ENCODE results near the gene DPH7. TPM values are rescaled to one million over a fixed set of nuclear protein-coding genes. Genes with fewer than 3 reads are reported as not detected.

Gene DPH7
- total RNA-seq, 1 experiment from 2014 or later = 58.4 TPM

DNA sequence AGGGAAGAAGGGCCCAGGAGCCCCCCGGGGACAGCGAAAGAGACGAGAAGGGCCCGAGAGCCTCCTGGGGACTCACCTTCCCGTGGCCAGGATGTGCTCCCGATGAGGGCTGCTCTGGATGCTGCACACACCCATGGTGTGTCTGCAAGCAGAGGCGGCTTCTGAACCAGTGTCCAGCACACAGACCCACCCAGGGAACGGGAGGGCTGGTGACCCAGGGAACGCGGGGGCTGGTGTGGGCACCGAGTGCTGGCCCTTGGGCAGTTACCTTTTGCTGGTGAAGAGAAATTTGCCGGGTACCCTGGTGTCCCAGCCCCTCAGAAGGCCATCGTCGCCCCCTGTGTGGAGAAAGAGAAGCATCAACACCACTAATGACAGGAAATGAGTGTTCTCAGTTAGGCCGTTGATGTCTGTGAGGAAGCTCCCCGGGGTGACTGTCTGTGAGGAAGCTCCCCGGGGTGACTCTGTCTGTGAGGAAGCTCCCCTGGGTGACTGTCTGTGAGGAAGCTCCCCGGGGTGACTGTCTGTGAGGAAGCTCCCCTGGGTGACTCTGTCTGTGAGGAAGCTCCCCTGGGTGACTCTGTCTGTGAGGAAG lies 13.8 kb downstream of the DPH7 start:
- no peak overlapping the region for H3K27ac Mint-ChIP-seq (ENCODE audit: unreplicated experiment)
- no peak for DNase-seq
- H3K4me3 Mint-ChIP-seq (ENCODE audit: unreplicated experiment) = no peak overlapping the region
- peaks cover under 1% of the 10 kb centered on the region for H3K4me1 Mint-ChIP-seq (ENCODE audit: low read depth, unreplicated experiment)
- POLR2A ChIA-PET = interaction anchor here (0.5 kb wide), 1 partner anchor 26 kb away, joined by 3 read pairs; no protein-coding TSS in a partner anchor
- intact Hi-C loops (cut with micrococcal nuclease; ENCODE audit: unreplicated experiment) = no loop called here
- no peaks in the 10 kb centered on the region for H3K4me1 ChIP-seq
- no TSS peak for BruUV-seq (replicated peaks)
- CTCF ChIA-PET = no interaction called here
- TF ChIP-seq CTCF (IDR thresholded peaks at IDR 0.05; ENCODE audit: insufficient read depth in 1 of 2, low read depth in 1 of 2, low read length in 1 of 2, severe bottlenecking in 1 of 2, unreplicated experiment in 1 of 2) = no peak
- H3K27me3 Mint-ChIP-seq (ENCODE audit: insufficient read depth, unreplicated experiment) = no peaks in the 10 kb centered on the region
- H3K9me3 Mint-ChIP-seq (ENCODE audit: unreplicated experiment) = no peaks in the 10 kb centered on the region
- peaks cover 56% of the 10 kb centered on the region for H3K36me3 Mint-ChIP-seq (ENCODE audit: insufficient read depth, unreplicated experiment)
- no peaks in the 10 kb centered on the region for H3K36me3 ChIP-seq (ENCODE audit: control insufficient read depth, insufficient read depth, low read length)
- no peaks in the 10 kb centered on the region for H3K27me3 ChIP-seq (replicated peaks; ENCODE audit: control insufficient read depth, insufficient read depth, low read length)
- H3K9me3 ChIP-seq = no peaks in the 10 kb centered on the region
- no peak overlapping the region for H3K4me3 ChIP-seq (ENCODE audit: low read depth, low read length)

- ChIA-PET POLR2A (no interaction called here), CTCF (interaction anchor here (0.6 kb wide), 1 partner anchor 23 kb away, joined by 3 read pairs; no protein-coding TSS in a partner anchor)
- no peaks in the 10 kb centered on the region for H3K9me3 Mint-ChIP-seq (ENCODE audit: unreplicated experiment)
- Histone ChIP-seq H3K9me3 (no peaks in the 10 kb centered on the region), H3K4me1 (no peaks in the 10 kb centered on the region), H3K27me3 (replicated peaks; ENCODE audit: control insufficient read depth, insufficient read depth, low read length) (no peaks in the 10 kb centered on the region), H3K4me3 (ENCODE audit: low read depth, low read length) (no peak overlapping the region), H3K36me3 (ENCODE audit: control insufficient read depth, insufficient read depth, low read length) (no peaks in the 10 kb centered on the region)
- DNase-seq = no peak
- no TSS peak for BruUV-seq (replicated peaks)
- H3K36me3 Mint-ChIP-seq (ENCODE audit: insufficient read depth, unreplicated experiment) = peaks cover 59% of the 10 kb centered on the region
- no peak overlapping the region for H3K4me3 Mint-ChIP-seq (ENCODE audit: unreplicated experiment)
- no peaks in the 10 kb centered on the region for H3K27me3 Mint-ChIP-seq (ENCODE audit: insufficient read depth, unreplicated experiment)
- H3K27ac Mint-ChIP-seq (ENCODE audit: unreplicated experiment) = no peak overlapping the region
- no peak for TF ChIP-seq CTCF (IDR thresholded peaks at IDR 0.05; ENCODE audit: insufficient read depth in 1 of 2, low read depth in 1 of 2, low read length in 1 of 2, severe bottlenecking in 1 of 2, unreplicated experiment in 1 of 2)
- H3K4me1 Mint-ChIP-seq (ENCODE audit: low read depth, unreplicated experiment) = peaks cover 6% of the 10 kb centered on the region
- intact Hi-C loops (cut with micrococcal nuclease; ENCODE audit: unreplicated experiment) = no loop called here
Observed at GRCh38 chr9:137564134-137564533, 14.6 kb downstream of the DPH7 start.

- Mint-ChIP-seq H3K36me3 (ENCODE audit: insufficient read depth, unreplicated experiment) (peaks cover 95% of the 10 kb centered on the region), H3K27me3 (ENCODE audit: insufficient read depth, unreplicated experiment) (no peaks in the 10 kb centered on the region), H3K4me1 (ENCODE audit: low read depth, unreplicated experiment) (peaks cover 16% of the 10 kb centered on the region), H3K27ac (ENCODE audit: unreplicated experiment) (no peak overlapping the region), H3K9me3 (ENCODE audit: unreplicated experiment) (no peaks in the 10 kb centered on the region), H3K4me3 (ENCODE audit: unreplicated experiment) (no peak overlapping the region)
- POLR2A ChIA-PET = no interaction called here
- Histone ChIP-seq H3K9me3 (no peaks in the 10 kb centered on the region), H3K36me3 (ENCODE audit: control insufficient read depth, insufficient read depth, low read length) (no peaks in the 10 kb centered on the region; the same call in 1 of the 2 replicates), H3K4me3 (ENCODE audit: low read depth, low read length) (no peak overlapping the region), H3K4me1 (no peaks in the 10 kb centered on the region), H3K27me3 (replicated peaks; ENCODE audit: control insufficient read depth, insufficient read depth, low read length) (no peaks in the 10 kb centered on the region)
- intact Hi-C loops (cut with micrococcal nuclease; ENCODE audit: unreplicated experiment) = no loop called here
- CTCF ChIA-PET = no interaction called here
- TF ChIP-seq CTCF (IDR thresholded peaks at IDR 0.05; ENCODE audit: insufficient read depth in 1 of 2, low read depth in 1 of 2, low read length in 1 of 2, severe bottlenecking in 1 of 2, unreplicated experiment in 1 of 2) = no peak
- BruUV-seq (replicated peaks) = no TSS peak
- DNase-seq = no peak
Observed at GRCh38 chr9:137558127-137558526, 20.6 kb downstream of the DPH7 start.
